Left cardiac atrium (tissue), 4 donors: Measurements from ENCODE around the gene TFRC. TPM values are rescaled to one million over a fixed set of nuclear protein-coding genes. Genes with fewer than 3 reads are reported as not detected.
"Not testable (repeated sequence)": the region's sequence is repeated elsewhere in the genome, so short reads cannot be mapped to it uniquely, and the experiment has no call there.

ENCODE experiments used
- ATAC-seq, 2 donors: fragments of 200-7000 bp; cut with Tn5 transposase; one replicate each; pipeline ENCODE4 v1.9.1; 2020; ENCODE audit warnings: mild to moderate bottlenecking in 2 of 2, moderate library complexity in 2 of 2
- DNase-seq: peaks from one replicate; pipeline ENCODE4 v3.0.0-alpha.2; 2020
- intact Hi-C, 2 donors: fragments of 100-400 bp; cut with DNase I; formaldehyde crosslinking; loops; one replicate each; pipeline versions ENCODE4 v1.14.1 to v1.15.1; 2022 to 2023
- total RNA-seq, 2 donors: library from RNA; stranded (reverse); fragmentation: NEBNext Ultra II Directional; extraction: Animal tissue kit (Norgen Biotek cat#: 25700); gene quantifications; one replicate each; pipeline ENCODE4 v1.2.1, GENCODE V29; 2021
- donor health status: DM: no; HTN: yes; CAD: no.
- donor health status: DM: no; HTN: yes; CAD: no; lungs with severe emphysema.
- donor health status: DM: yes; HTN: yes; CAD: no.
- donor health status: Dilated cardiomyopathy.

The TFRC gene
- total RNA-seq, 2 donors from 2014 or later = 63.7 to 256 TPM

- DNase-seq (no peak), ATAC-seq (peak; percentile 12 to 60)
- intact Hi-C loops = no loop called here
Measured at GRCh38 chr3:196093317-196094111, 11.6 kb upstream of the TFRC start.

- no peak for DNase-seq
- no peak for ATAC-seq
- intact Hi-C loops = no loop called here
Measured at GRCh38 chr3:196087906-196088305, 6.0 kb upstream of the TFRC start.

- no peak for ATAC-seq
- no peak for DNase-seq
- intact Hi-C loops = no loop called here
Measured at GRCh38 chr3:196082619-196082971, 705 bp upstream of the TFRC start.

GRCh38 chr3:196081002-196081833 is 672 bp downstream of the TFRC start:
- DNase-seq = peak; percentile 77
- intact Hi-C loops = no loop called here
- ATAC-seq = peak; percentile 82 to 88

GRCh38 chr3:196080101-196080846 is 1.6 kb downstream of the TFRC start:
- DNase-seq, ATAC-seq, intact Hi-C loops: not testable (repeated sequence)

- intact Hi-C loops = no loop called here
- ATAC-seq (no peak), DNase-seq (no peak)
Measured at GRCh38 chr3:196079682-196080081, 2.2 kb downstream of the TFRC start.

- ATAC-seq (no peak), DNase-seq (no peak)
- intact Hi-C loops = no loop called here
Measured at GRCh38 chr3:196075013-196075412, 6.9 kb downstream of the TFRC start.

- ATAC-seq (peak; percentile 93 to 97), DNase-seq (peak; percentile 44)
- intact Hi-C loops = loop anchor here (2.0 to 5.0 kb wide), 2 partner anchors 123 to 124 kb away; no protein-coding TSS in a partner anchor
Measured at GRCh38 chr3:196073255-196073753, 8.6 kb downstream of the TFRC start.

GRCh38 chr3:196072313-196072712 is 9.6 kb downstream of the TFRC start:
- no peak for DNase-seq
- intact Hi-C loops = loop anchor here (2.0 to 5.0 kb wide), 2 partner anchors 124 to 125 kb away; no protein-coding TSS in a partner anchor
- ATAC-seq = no peak

GRCh38 chr3:196068812-196069211 is 13.1 kb downstream of the TFRC start:
- intact Hi-C loops, ATAC-seq: not testable (repeated sequence)

GRCh38 chr3:196067439-196067838 is 14.5 kb downstream of the TFRC start:
- intact Hi-C loops = no loop called here
- DNase-seq (no peak), ATAC-seq (no peak)

More at GRCh38 chr3:196068812-196069211, 13.1 kb downstream of the TFRC start:
- DNase-seq = not testable (repeated sequence)

- ATAC-seq = no peak
Measured at GRCh38 chr3:196063971-196064370, 17.9 kb downstream of the TFRC start.

GRCh38 chr3:196063456-196063855 is 18.4 kb downstream of the TFRC start:
- no peak for DNase-seq
- ATAC-seq = no peak
- intact Hi-C loops = no loop called here

More at GRCh38 chr3:196063971-196064370, 17.9 kb downstream of the TFRC start:
- intact Hi-C loops = no loop called here
- no peak for DNase-seq

GRCh38 chr3:196063049-196063448 is 18.8 kb downstream of the TFRC start:
- ATAC-seq (no peak), DNase-seq (no peak)
- intact Hi-C loops = no loop called here

GRCh38 chr3:196060834-196061233 is 21.1 kb downstream of the TFRC start:
- intact Hi-C loops = no loop called here
- ATAC-seq (no peak), DNase-seq (no peak)

- ATAC-seq (no peak), DNase-seq (no peak)
- intact Hi-C loops = no loop called here
Measured at GRCh38 chr3:196057760-196058331, 24.0 kb downstream of the TFRC start.

GRCh38 chr3:196056371-196056770 is 25.5 kb downstream of the TFRC start:
- DNase-seq, intact Hi-C loops, ATAC-seq: not testable (repeated sequence)

GRCh38 chr3:196055683-196056270 is 26.1 kb downstream of the TFRC start:
- DNase-seq = peak; percentile 30
- intact Hi-C loops = no loop called here
- ATAC-seq = peak; percentile 19 to 31
